HG02678 (cell line): Measurements from ENCODE around the gene DNAJC27.

ENCODE experiments used
- ATAC-seq: cut with Tn5 transposase; IDR thresholded peaks from one replicate; pipeline ENCODE4 v1.9.1; 2021; ENCODE audit warnings: mild to moderate bottlenecking, moderate library complexity; ENCODE audit not compliant: unreplicated experiment

DNAJC27 gene

DNA sequence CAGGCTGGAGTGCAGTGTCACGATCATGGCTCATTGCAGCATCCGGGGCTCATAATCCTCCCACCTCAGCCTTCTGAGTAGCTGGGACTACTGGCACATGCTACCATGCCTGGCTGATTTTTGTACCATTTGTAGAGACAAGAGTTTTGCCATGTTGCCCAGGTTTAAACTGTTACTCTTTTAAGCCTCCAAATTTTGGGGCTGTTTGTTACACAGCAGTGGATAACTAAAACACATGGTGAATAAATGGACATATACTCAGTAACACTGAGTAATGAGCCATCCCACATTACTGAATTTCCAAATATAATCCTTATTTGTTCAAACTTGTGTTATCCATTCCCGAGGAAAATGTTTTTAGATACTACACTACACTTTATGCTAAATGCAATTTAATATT, 61.5 kb downstream of the DNAJC27 start:
- no peak for ATAC-seq

GRCh38 chr2:24909555-24910177, 62.1 kb downstream of the DNAJC27 start:
- no peak for ATAC-seq

GRCh38 chr2:24908461-24908901, 63.3 kb downstream of the DNAJC27 start:
- ATAC-seq: no peak

DNA sequence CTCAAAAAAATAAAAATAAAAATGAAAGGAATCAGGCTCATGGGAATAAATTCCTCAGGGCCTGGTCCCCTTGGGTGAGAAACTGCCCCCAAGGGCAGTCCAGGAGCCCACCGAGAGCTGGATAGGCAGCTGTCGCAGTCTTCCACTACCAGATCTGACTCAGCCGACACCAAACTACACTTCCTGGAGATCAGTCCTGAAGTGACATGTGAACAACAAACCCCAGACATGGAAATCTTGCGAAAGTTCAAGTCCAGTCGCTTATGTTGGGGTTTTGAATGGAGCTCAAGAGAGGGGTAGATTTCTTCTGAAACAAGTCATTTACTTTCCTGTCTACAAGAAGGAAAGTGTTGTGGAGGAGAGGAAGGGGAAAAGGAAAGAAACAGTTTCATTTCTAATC, 64.6 kb downstream of the DNAJC27 start:
- no peak for ATAC-seq

- ATAC-seq: no peak
Observed at GRCh38 chr2:24906466-24906865, 65.3 kb downstream of the DNAJC27 start.

- ATAC-seq: no peak
Observed at GRCh38 chr2:24903161-24904103, 68.3 kb downstream of the DNAJC27 start.

GRCh38 chr2:24899361-24899910, 72.3 kb downstream of the DNAJC27 start:
- no peak for ATAC-seq

DNA sequence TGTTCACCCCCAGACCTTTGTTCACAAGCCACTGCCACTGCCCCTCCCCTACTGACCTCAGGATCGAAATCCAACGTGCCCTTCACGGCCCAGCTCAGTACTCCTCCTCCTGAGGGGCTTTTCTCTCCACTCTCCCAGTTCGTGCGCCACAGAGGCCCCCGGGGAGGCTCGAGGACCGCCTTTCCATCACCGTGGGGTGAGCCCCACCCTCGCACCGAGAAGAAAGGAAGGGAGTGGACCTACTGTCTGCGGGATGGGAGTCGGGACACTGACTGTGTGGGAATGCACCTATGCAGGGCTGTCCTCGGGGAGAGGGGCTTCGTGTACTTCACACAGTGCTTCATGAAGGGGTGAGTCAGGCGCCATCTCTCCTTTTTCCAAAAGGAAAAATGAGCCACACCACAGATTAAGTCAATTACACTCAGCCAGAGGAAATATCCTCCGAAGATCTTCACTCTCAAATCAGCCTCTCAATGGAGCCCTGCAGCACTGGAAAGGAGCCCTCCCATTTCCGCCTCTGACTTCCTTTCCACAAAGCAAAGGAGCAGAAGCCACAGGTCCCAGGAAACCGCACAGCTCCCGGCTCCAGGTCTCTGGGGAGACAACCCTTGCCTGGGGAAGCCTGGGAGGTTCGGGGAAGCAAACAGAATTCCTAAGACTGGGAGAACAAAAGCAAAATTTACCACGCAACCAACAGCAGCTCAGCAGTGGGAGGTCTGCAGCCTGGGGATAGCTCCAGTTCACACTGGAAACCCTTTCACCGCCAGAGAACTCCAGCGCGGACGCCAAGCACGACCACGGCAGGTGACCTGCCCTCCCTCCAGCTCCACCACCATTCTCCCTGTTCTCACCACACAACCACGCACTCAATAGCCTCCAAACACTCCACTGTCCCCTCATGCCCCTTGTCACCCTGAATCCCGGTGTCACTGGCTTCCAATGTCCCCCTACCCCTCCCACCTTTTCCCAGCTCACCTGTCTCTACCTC, 73.3 kb downstream of the DNAJC27 start:
- no peak for ATAC-seq

DNA sequence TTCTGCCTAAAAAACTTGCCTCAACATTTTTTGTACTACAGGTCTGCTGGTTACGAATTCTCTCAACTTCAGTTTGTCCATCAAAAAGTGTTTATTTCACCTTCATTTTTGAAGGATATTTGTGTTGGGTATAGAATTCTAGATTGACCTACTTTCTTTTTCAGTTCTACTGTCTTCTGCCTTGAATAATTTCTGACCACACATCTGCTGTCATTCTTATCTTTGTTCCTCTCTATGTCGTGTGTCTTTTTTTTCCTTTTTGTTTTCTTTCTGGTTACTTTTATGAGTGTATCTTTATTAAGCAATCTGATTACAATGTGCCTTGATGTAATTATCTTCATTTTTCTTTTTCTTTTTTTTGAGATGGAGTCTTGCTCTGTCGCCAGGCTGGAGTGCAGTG, 77.0 kb downstream of the DNAJC27 start:
- no peak for ATAC-seq

DNA sequence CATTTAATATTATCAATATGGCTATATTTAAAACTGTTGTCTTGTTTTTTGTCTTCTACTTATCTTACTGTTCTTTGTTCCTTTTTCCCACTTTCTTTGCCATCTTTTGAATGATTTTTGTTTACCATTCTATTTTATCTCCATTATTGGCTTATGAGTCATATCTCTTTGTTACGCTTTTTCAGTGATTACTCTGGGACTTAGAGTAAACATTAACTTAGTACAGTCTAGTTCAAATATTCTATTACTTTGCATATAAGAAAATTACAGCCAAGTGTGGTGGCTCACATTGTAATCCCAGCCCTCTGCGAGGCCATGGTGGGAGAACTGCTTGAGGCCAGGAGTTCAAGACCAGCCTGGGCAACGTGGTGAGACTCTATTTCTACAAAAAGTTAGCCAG, 77.8 kb downstream of the DNAJC27 start:
- no peak for ATAC-seq
